Measurements from ENCODE around the gene SCGB1A1.

Gene SCGB1A1

GRCh38 chr11:62450543-62451240, 31.9 kb downstream of the SCGB1A1 start:
- DNase-seq (ENCODE audit: low spot score): no peak

GRCh38 chr11:62451241-62451621, 32.4 kb downstream of the SCGB1A1 start:
- DNase-seq (ENCODE audit: low spot score): no peak

GRCh38 chr11:62452261-62452660, 33.4 kb downstream of the SCGB1A1 start:
- DNase-seq (ENCODE audit: low spot score): no peak

GRCh38 chr11:62452839-62453468, 34.1 kb downstream of the SCGB1A1 start:
- DNase-seq (ENCODE audit: low spot score): no peak

GRCh38 chr11:62456630-62457029, 37.8 kb downstream of the SCGB1A1 start:
- DNase-seq (ENCODE audit: low spot score): no peak

- DNase-seq (ENCODE audit: low spot score): no peak
Measured at GRCh38 chr11:62457478-62457877, 38.6 kb downstream of the SCGB1A1 start.

GRCh38 chr11:62458212-62459002, 39.6 kb downstream of the SCGB1A1 start:
- DNase-seq (ENCODE audit: low spot score): no peak

GRCh38 chr11:62459080-62459479, 40.2 kb downstream of the SCGB1A1 start:
- DNase-seq (ENCODE audit: low spot score): no peak

- DNase-seq (ENCODE audit: low spot score): no peak
Measured at GRCh38 chr11:62461740-62462507, 43.1 kb downstream of the SCGB1A1 start.

- DNase-seq (ENCODE audit: low spot score): no peak
Measured at GRCh38 chr11:62462508-62462892, 43.7 kb downstream of the SCGB1A1 start.

- no peak for DNase-seq (ENCODE audit: low spot score)
Measured at GRCh38 chr11:62463121-62463542, 44.3 kb downstream of the SCGB1A1 start.

GRCh38 chr11:62464655-62465054, 45.8 kb downstream of the SCGB1A1 start:
- no peak for DNase-seq (ENCODE audit: low spot score)

- DNase-seq (ENCODE audit: low spot score): no peak
Measured at GRCh38 chr11:62466444-62466843, 47.6 kb downstream of the SCGB1A1 start.

- no peak for DNase-seq (ENCODE audit: low spot score)
Measured at GRCh38 chr11:62468577-62468976, 49.7 kb downstream of the SCGB1A1 start.

GRCh38 chr11:62471603-62472002, 52.8 kb downstream of the SCGB1A1 start:
- no peak for DNase-seq (ENCODE audit: low spot score)

GRCh38 chr11:62472063-62472884, 53.4 kb downstream of the SCGB1A1 start:
- DNase-seq (ENCODE audit: low spot score): no peak
